ENCODE measurements around the gene TSSC4.

TSSC4 gene

GRCh38 chr11:2400762-2401435, 349 bp downstream of the TSSC4 start:
- no peak for DNase-seq (ENCODE audit: low read depth)

GRCh38 chr11:2401436-2401984, 960 bp downstream of the TSSC4 start:
- no peak for DNase-seq (ENCODE audit: low read depth)

GRCh38 chr11:2402106-2402505, 1.6 kb downstream of the TSSC4 start:
- no peak for DNase-seq (ENCODE audit: low read depth)

GRCh38 chr11:2402890-2403645, 2.5 kb downstream of the TSSC4 start:
- DNase-seq (ENCODE audit: low read depth) = no peak

- no peak for DNase-seq (ENCODE audit: low read depth)
Measured at GRCh38 chr11:2404735-2405196, 4.2 kb downstream of the TSSC4 start.

- no peak for DNase-seq (ENCODE audit: low read depth)
Measured at GRCh38 chr11:2406451-2406850, 5.9 kb downstream of the TSSC4 start.

GRCh38 chr11:2406878-2407410, 6.4 kb downstream of the TSSC4 start:
- no peak for DNase-seq (ENCODE audit: low read depth)

- DNase-seq (ENCODE audit: low read depth) = no peak
Measured at GRCh38 chr11:2408671-2409070, 8.1 kb downstream of the TSSC4 start.

- no peak for DNase-seq (ENCODE audit: low read depth)
Measured at GRCh38 chr11:2409126-2409525, 8.6 kb downstream of the TSSC4 start.

- DNase-seq (ENCODE audit: low read depth) = no peak
Measured at GRCh38 chr11:2409611-2410468, 9.3 kb downstream of the TSSC4 start.

- no peak for DNase-seq (ENCODE audit: low read depth)
Measured at GRCh38 chr11:2410616-2411015, 10.1 kb downstream of the TSSC4 start.

- no peak for DNase-seq (ENCODE audit: low read depth)
Measured at GRCh38 chr11:2411446-2412305, 11.1 kb downstream of the TSSC4 start.

GRCh38 chr11:2412323-2412722, 11.8 kb downstream of the TSSC4 start:
- no peak for DNase-seq (ENCODE audit: low read depth)

- DNase-seq (ENCODE audit: low read depth) = no peak
Measured at GRCh38 chr11:2413742-2414579, 13.4 kb downstream of the TSSC4 start.

GRCh38 chr11:2414616-2415015, 14.1 kb downstream of the TSSC4 start:
- no peak for DNase-seq (ENCODE audit: low read depth)

GRCh38 chr11:2415171-2415570, 14.6 kb downstream of the TSSC4 start:
- no peak for DNase-seq (ENCODE audit: low read depth)

- DNase-seq (ENCODE audit: low read depth) = no peak
Measured at GRCh38 chr11:2415601-2416380, 15.2 kb downstream of the TSSC4 start.

- DNase-seq (ENCODE audit: low read depth) = no peak
Measured at GRCh38 chr11:2416765-2417164, 16.2 kb downstream of the TSSC4 start.
